Ovary (tissue), 9 donors: Measurements from ENCODE around the gene USP32. TPM values are rescaled to one million over a fixed set of nuclear protein-coding genes. Genes with fewer than 3 reads are reported as not detected.

Source experiments
- DNase-seq, 5 donors: peaks; one replicate each; pipeline ENCODE4 v3.0.0-alpha.2; 2019 to 2020
- H3K27ac ChIP-seq, 2 donors: fragments of 200-600 bp; one replicate each; pipeline versions ENCODE4 v1.5.1 to v1.8.0; 2019 to 2022
- H3K27me3 ChIP-seq: fragments of 200-600 bp; one replicate; pipeline ENCODE4 v1.8.0; 2022
- H3K36me3 ChIP-seq: fragments of 200-600 bp; sonication (generic); one replicate; pipeline ENCODE4 v1.5.1; 2019
- H3K4me1 ChIP-seq: one replicate; pipeline ENCODE4 v1.8.1; 2013; ENCODE audit warnings: mild to moderate bottlenecking, moderate library complexity; ENCODE audit not compliant: insufficient read depth
- H3K4me3 ChIP-seq: fragments of 200-600 bp; sonication (generic); one replicate; pipeline ENCODE4 v1.5.1; 2017
- H3K9me3 ChIP-seq, 2 donors: fragments of 200-600 bp in 1 of 2; sonication (generic) in 1 of 2; one replicate each; pipeline versions ENCODE4 v1.5.1 to v1.8.1; 2013 to 2019; ENCODE audit warnings: mild to moderate bottlenecking in 1 of 2, moderate library complexity in 1 of 2
- CTCF ChIP-seq, 3 donors: fragments of 450-650 bp in 2 of 3; fragments of 200-600 bp in 1 of 3; IDR thresholded peaks; one replicate each; pipeline versions ENCODE4 v1.5.1 to v1.8.0; 2016 to 2022; ENCODE audit warnings: antibody characterized with exemption in 3 of 3, mild to moderate bottlenecking in 1 of 3
- EP300 ChIP-seq: sonication (generic); formaldehyde crosslinking; IDR thresholded peaks from one replicate; pipeline ENCODE4 v1.6.1; 2017; ENCODE audit warnings: antibody characterized with exemption
- POLR2A ChIP-seq: fragments of 450-650 bp; IDR thresholded peaks from one replicate; pipeline ENCODE4 v1.6.1; 2017; ENCODE audit warnings: antibody characterized with exemption, mild to moderate bottlenecking, moderate library complexity
- WGBS, 3 donors: extraction: QIAGEN DNeasy Blood & Tissue Kit in 1 of 3; methylation state at CpG; one replicate each; pipeline versions ENCODE4 v1.1.5 to v1.1.7; 2013 to 2017; 5-methylcytosine and 5-hydroxymethylcytosine counted together
- intact Hi-C, 4 donors: fragments of 100-400 bp; cut with DNase I; formaldehyde crosslinking; loops; one replicate each; pipeline versions ENCODE4 v1.11.0 to v1.15.1; 2022 to 2023
- polyA plus RNA-seq, 2 donors: library from polyadenylated mRNA; stranded (reverse); fragments of 200-250 nt in 1 of 2; fragments of 350-450 nt in 1 of 2; fragmentation: Illumina TruSeq in 1 of 2; extraction: RNeasy Lipid Tissue Mini Kit (QIAGEN cat#74804) in 1 of 2; gene quantifications; one replicate each; pipeline ENCODE4 v1.2.3, GENCODE V29; 2013 to 2014
- total RNA-seq, 7 donors: library from RNA; depleted of rRNA in 2 of 7; stranded (reverse); fragments of >200 nt in 2 of 7; fragmentation: NEBNext Ultra II Directional in 3 of 7; extraction: Animal tissue kit (Norgen Biotek cat#: 25700) in 3 of 7; gene quantifications; one replicate each; pipeline versions ENCODE4 v1.1.0 to v1.2.4, GENCODE V29; 2016 to 2023
- donor health status: DM: no; HTN: no; CAD: no; lungs with moderate emphysema.
- donor health status: DM: no; HTN: no; CAD: no.
- donor health status: Bipolar disorder and iron deficiency.
- donor health status: DM: yes; HTN: yes; CAD: no.
- donor health status: DM: no; HTN: no; CAD: no.
- donor health status: DM: yes; HTN: yes; CAD: no.

USP32 gene
- total and polyA plus RNA-seq, 9 donors = 8.7 to 37.6 (median 32.9) TPM

GRCh38 chr17:60396412-60396811, 4.5 kb upstream of the USP32 start:
- intact Hi-C loops = no loop called here
- no peaks in the 10 kb centered on the region for H3K27me3 ChIP-seq
- H3K9me3 ChIP-seq = no peaks in the 10 kb centered on the region
- H3K36me3 ChIP-seq = no peaks in the 10 kb centered on the region
- no peak overlapping the region for H3K27ac ChIP-seq
- no peak for TF ChIP-seq EP300
- TF ChIP-seq POLR2A = no peak
- TF ChIP-seq CTCF (IDR thresholded peaks at IDR 0.05) = no peak
- DNase-seq = no peak
- no peak overlapping the region for H3K4me3 ChIP-seq
- 47 to 70% (median 47%) methylated on average over 3 of the region's 3 CpGs for WGBS, 3 donors
- H3K4me1 ChIP-seq = no peaks in the 10 kb centered on the region

DNA sequence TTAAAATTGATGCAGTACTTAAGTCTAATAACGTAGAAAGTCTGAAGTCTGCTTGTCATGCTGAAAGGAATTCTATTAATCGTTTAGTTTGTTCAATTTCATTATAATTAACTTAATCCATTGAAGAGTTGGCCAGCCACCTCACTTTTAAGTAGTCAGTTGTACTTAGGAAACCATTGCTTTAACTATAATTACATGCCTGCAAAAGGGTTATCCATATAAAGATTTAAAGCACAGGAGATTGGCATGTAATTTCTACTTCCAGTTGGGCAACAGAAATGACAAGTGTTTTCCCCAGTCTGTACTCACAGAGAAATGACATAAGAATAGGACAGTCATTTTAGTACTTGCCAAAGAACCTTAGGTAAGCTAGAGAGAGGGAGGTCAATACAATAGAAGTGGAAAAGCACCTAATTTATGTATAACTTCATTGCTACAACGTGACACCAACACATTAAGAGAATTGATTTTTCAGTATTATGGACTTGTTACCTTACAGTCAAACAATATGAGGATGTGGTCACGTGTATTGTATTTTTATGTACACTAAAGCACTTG, 3.7 kb upstream of the USP32 start:
- Histone ChIP-seq H3K4me1 (peaks cover 3% of the 10 kb centered on the region), H3K27ac (no peak overlapping the region), H3K27me3 (no peaks in the 10 kb centered on the region), H3K36me3 (no peaks in the 10 kb centered on the region), H3K4me3 (no peak overlapping the region), H3K9me3 (no peaks in the 10 kb centered on the region)
- no peak for DNase-seq
- WGBS, 3 donors = 80 to 81% (median 81%) methylated on average over 4 of the region's 4 CpGs
- TF ChIP-seq POLR2A = no peak
- no peak for TF ChIP-seq EP300
- TF ChIP-seq CTCF (IDR thresholded peaks at IDR 0.05) = no peak
- intact Hi-C loops = no loop called here

DNA sequence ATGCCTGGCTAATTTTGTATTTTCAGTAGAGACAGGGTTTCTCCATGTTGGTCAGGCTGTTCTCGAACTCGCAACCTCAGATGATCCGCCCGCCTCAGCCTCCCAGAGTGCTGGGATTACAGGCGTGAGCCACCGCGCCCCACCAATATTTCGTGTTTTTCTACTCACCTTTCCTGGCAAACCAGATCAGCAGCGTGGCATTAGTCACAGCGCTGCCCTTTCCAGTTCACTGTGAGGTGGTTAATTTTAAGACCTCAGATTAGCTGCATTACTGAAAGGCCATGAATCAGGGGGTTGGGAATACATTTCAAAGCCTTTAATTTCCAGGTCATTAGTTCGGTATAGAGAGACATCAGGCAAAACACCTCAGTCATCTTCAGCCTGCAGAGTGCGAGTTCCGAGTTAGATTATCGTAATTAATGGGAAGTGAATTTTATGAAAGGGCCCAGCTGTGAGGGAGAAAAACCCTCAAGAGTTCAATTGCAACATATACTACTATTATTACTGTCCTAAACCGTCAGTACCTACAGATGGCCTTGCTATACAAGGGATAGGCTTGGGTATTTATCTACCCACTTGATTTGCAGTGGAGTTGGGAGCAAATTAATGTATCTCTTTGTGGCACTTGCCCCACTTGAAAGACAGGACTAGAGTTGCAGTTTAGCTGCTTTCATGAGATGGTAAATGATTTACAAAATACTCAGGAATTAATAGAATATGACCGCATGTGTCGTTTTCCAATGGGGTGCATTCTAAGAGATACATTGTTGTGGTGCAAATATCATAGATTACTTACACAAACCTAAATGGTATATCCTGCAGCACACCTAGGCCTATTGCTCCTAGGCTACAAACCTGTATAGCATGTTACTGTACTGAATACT, 2.1 kb upstream of the USP32 start:
- DNase-seq = no peak
- Histone ChIP-seq H3K4me3 (no peak overlapping the region), H3K4me1 (peaks cover 3% of the 10 kb centered on the region), H3K27me3 (no peaks in the 10 kb centered on the region), H3K36me3 (no peaks in the 10 kb centered on the region), H3K27ac (no peak overlapping the region), H3K9me3 (no peaks in the 10 kb centered on the region)
- intact Hi-C loops = no loop called here
- WGBS, 3 donors = 93 to 95% (median 95%) methylated on average over 17 of the region's 17 CpGs
- no peak for TF ChIP-seq POLR2A

GRCh38 chr17:60392845-60393702, 1.1 kb upstream of the USP32 start:
- Histone ChIP-seq H3K36me3 (no peaks in the 10 kb centered on the region), H3K27me3 (no peaks in the 10 kb centered on the region), H3K4me3 (peak overlapping the region; percentile 64), H3K27ac (peak overlapping the region; percentile 21 to 92), H3K9me3 (no peaks in the 10 kb centered on the region), H3K4me1 (peaks cover 3% of the 10 kb centered on the region)
- TF ChIP-seq CTCF (IDR thresholded peaks at IDR 0.05) = no peak
- no peak for TF ChIP-seq EP300
- TF ChIP-seq POLR2A = no peak
- WGBS, 3 donors = 16 to 19% (median 18%) methylated on average over 17 of the region's 17 CpGs
- intact Hi-C loops = no loop called here
- peak in 4 of 5 donors; percentile 17 to 31 (median 28) for DNase-seq
